IMR-90 (cell line): Measurements from ENCODE around the gene HIPK3. TPM values are rescaled to one million over a fixed set of nuclear protein-coding genes. Genes with fewer than 3 reads are reported as not detected.
A peak's percentile ranks its signal among the peaks of the same experiment; 100 is the strongest.

Source experiments
- ATAC-seq: fragments of 200-7000 bp; cut with Tn5 transposase; 2 replicates; pipeline ENCODE4 v1.9.1; 2020; ENCODE audit warnings: low read depth, mild to moderate bottlenecking, moderate library complexity
- BruUV-seq: library from RNA; stranded (reverse); fragments of 400-500 nt; replicated peaks from 2 replicates; lab custom pipeline; 2021; lab: Mats Ljungman, UMichigan
- CTCF ChIA-PET: fragments of 300-600 bp; formaldehyde crosslinking; extraction: SDS; loops from one replicate; lab custom pipeline; 2021; ENCODE audit warnings: antibody characterized with exemption; lab: Yijun Ruan, JAX
- POLR2A ChIA-PET: fragments of 300-600 bp; sonication (Branson Sonifier 250); formaldehyde crosslinking; loops from one replicate; lab custom pipeline; 2022; ENCODE audit warnings: antibody characterized with exemption; ENCODE audit not compliant: unreplicated experiment; lab: Charles Lee
- DNase-seq: peaks from one replicate; pipeline ENCODE4 v3.0.0; 2013
- H2AFZ ChIP-seq: replicated peaks from 2 replicates; pipeline ENCODE3; 2013; ENCODE audit warnings: low read length, mild to moderate bottlenecking; ENCODE audit not compliant: poor library complexity
- H2AK5ac ChIP-seq: 2 replicates; pipeline ENCODE4 v1.6.1; 2013; ENCODE audit warnings: low read depth, low read length, inconsistent platforms
- H2AK9ac ChIP-seq: replicated peaks from 2 replicates; pipeline ENCODE3; 2013; ENCODE audit warnings: mild to moderate bottlenecking, low read depth, low read length, moderate library complexity; ENCODE audit not compliant: poor library complexity
- H2BK120ac ChIP-seq: 2 replicates; pipeline ENCODE4 v1.6.1; 2013; ENCODE audit warnings: low read depth, low read length, inconsistent platforms
- H2BK15ac ChIP-seq: 3 replicates; pipeline ENCODE4 v1.6.1; 2013; ENCODE audit warnings: low read depth, low read length, inconsistent platforms
- H2BK20ac ChIP-seq: 2 replicates; pipeline ENCODE4 v1.6.1; 2013; ENCODE audit warnings: low read depth, mild to moderate bottlenecking, inconsistent platforms, low read length, moderate library complexity
- H2BK5ac ChIP-seq: 2 replicates; pipeline ENCODE4 v1.6.1; 2013; ENCODE audit warnings: mild to moderate bottlenecking, low read depth, low read length, inconsistent platforms; ENCODE audit not compliant: poor library complexity, severe bottlenecking
- H3K14ac ChIP-seq: replicated peaks from 2 replicates; pipeline ENCODE4 v1.6.1; 2013; ENCODE audit warnings: low read depth, low read length, inconsistent platforms
- H3K18ac ChIP-seq: 2 replicates; pipeline ENCODE4 v1.6.1; 2013; ENCODE audit warnings: low read depth, low read length, control low read depth
- H3K23ac ChIP-seq: 2 replicates; pipeline ENCODE4 v1.6.1; 2013; ENCODE audit warnings: low read depth, low read length, inconsistent platforms
- H3K27ac ChIP-seq: 2 replicates; pipeline ENCODE4 v1.5.1; 2013; ENCODE audit warnings: mild to moderate bottlenecking, control low read depth, low read length; ENCODE audit not compliant: insufficient read depth
- H3K27me3 ChIP-seq: 2 replicates; pipeline ENCODE4 v1.6.1; 2013; ENCODE audit warnings: low read length; ENCODE audit not compliant: control insufficient read depth, insufficient read depth
- H3K36me3 ChIP-seq: 2 replicates; pipeline ENCODE4 v1.6.1; 2013; ENCODE audit warnings: low read length, mixed read lengths; ENCODE audit not compliant: control insufficient read depth, insufficient read depth
- H3K4ac ChIP-seq: 2 replicates; pipeline ENCODE4 v1.6.1; 2013; ENCODE audit warnings: low read depth, low read length, inconsistent platforms
- H3K4me1 ChIP-seq: 2 replicates; pipeline ENCODE4 v1.6.1; 2013; ENCODE audit warnings: low read length, mixed read lengths; ENCODE audit not compliant: control insufficient read depth, insufficient read depth
- H3K4me2 ChIP-seq: 2 replicates; pipeline ENCODE4 v1.6.1; 2013; ENCODE audit warnings: low read depth, mild to moderate bottlenecking, control low read depth, low read length, moderate library complexity
- H3K4me3 ChIP-seq: 2 replicates; pipeline ENCODE4 v1.5.1; 2013; ENCODE audit warnings: low read depth, mild to moderate bottlenecking, control low read depth, low read length, moderate library complexity; ENCODE audit not compliant: insufficient read depth
- H3K56ac ChIP-seq: 2 replicates; pipeline ENCODE4 v1.6.1; 2013; ENCODE audit warnings: low read length, inconsistent platforms; ENCODE audit not compliant: insufficient read depth; ENCODE audit errors: extremely low read depth
- H3K79me1 ChIP-seq, 2 experiments: 2 replicates each; pipeline ENCODE4 v1.6.1; 2013; ENCODE audit warnings: low read length in 2 of 2, inconsistent platforms in 1 of 2, low read depth in 1 of 2
- H3K9ac ChIP-seq: 2 replicates; pipeline ENCODE4 v1.6.1; 2013; ENCODE audit warnings: low read depth, low read length, control low read depth
- H3K9me1 ChIP-seq: 2 replicates; pipeline ENCODE4 v1.6.1; 2013; ENCODE audit warnings: low read length, inconsistent platforms; ENCODE audit not compliant: insufficient read depth
- H3K9me3 ChIP-seq: 2 replicates; pipeline ENCODE4 v1.6.1; 2013; ENCODE audit warnings: low read length; ENCODE audit not compliant: control insufficient read depth, insufficient read depth
- H4K20me1 ChIP-seq: 2 replicates; pipeline ENCODE4 v1.6.1; 2013; ENCODE audit warnings: low read length, inconsistent platforms; ENCODE audit not compliant: insufficient read depth
- H4K5ac ChIP-seq: 2 replicates; pipeline ENCODE4 v1.6.1; 2013; ENCODE audit warnings: mild to moderate bottlenecking, low read depth, low read length, control low read depth
- H4K8ac ChIP-seq, 2 experiments: 2 replicates each; pipeline ENCODE4 v1.6.1; 2013; ENCODE audit warnings: low read depth in 2 of 2, low read length in 2 of 2, control low read depth in 1 of 2, inconsistent platforms in 1 of 2
- H4K91ac ChIP-seq: 2 replicates; pipeline ENCODE4 v1.6.1; 2013; ENCODE audit warnings: low read depth, low read length, inconsistent platforms; ENCODE audit not compliant: insufficient read depth
- BHLHE40 ChIP-seq: fragments of 150-350 bp; IDR thresholded peaks from 2 replicates; pipeline ENCODE4 v1.6.1; 2016; ENCODE audit warnings: mild to moderate bottlenecking, low read depth, low read length
- CEBPB ChIP-seq: IDR thresholded peaks from 2 replicates; pipeline ENCODE4 v1.6.1; 2012; ENCODE audit warnings: low read depth, low read length, improper control_type of control experiment
- CHD1 ChIP-seq: IDR thresholded peaks from 2 replicates; pipeline ENCODE4 v1.6.1; 2012; ENCODE audit warnings: low read depth, low read length, improper control_type of control experiment
- CTCF ChIP-seq: conservative IDR thresholded peaks from 2 replicates; pipeline ENCODE4 v1.5.1; 2012; ENCODE audit warnings: mild to moderate bottlenecking, low read depth, low read length, improper control_type of control experiment
- ELK1 ChIP-seq: fragments of 150-350 bp; IDR thresholded peaks from 2 replicates; pipeline ENCODE4 v1.6.1; 2016; ENCODE audit warnings: low read depth, mild to moderate bottlenecking, low read length, moderate library complexity, borderline replicate concordance
- FOS ChIP-seq: fragments of 150-350 bp; IDR thresholded peaks from 2 replicates; pipeline ENCODE4 v1.6.1; 2016; ENCODE audit warnings: low read depth, low read length
- MAFK ChIP-seq: IDR thresholded peaks from 2 replicates; pipeline ENCODE4 v1.6.1; 2012; ENCODE audit warnings: low read depth, low read length, improper control_type of control experiment
- MAZ ChIP-seq: IDR thresholded peaks from 2 replicates; pipeline ENCODE4 v1.6.1; 2012; ENCODE audit warnings: low read depth, mild to moderate bottlenecking, low read length, improper control_type of control experiment, moderate library complexity, borderline replicate concordance
- MXI1 ChIP-seq: IDR thresholded peaks from 2 replicates; pipeline ENCODE4 v1.6.1; 2012; ENCODE audit warnings: low read depth, mild to moderate bottlenecking, low read length, moderate library complexity, borderline replicate concordance
- NFE2L2 ChIP-seq: fragments of 150-350 bp; IDR thresholded peaks from 2 replicates; pipeline ENCODE4 v1.6.1; 2016; ENCODE audit warnings: low read depth, mild to moderate bottlenecking, low read length
- POLR2A ChIP-seq: IDR thresholded peaks from 2 replicates; pipeline ENCODE4 v1.6.1; 2012; ENCODE audit warnings: mild to moderate bottlenecking, low read depth, low read length
- RAD21 ChIP-seq: IDR thresholded peaks from 2 replicates; pipeline ENCODE4 v1.6.1; 2012; ENCODE audit warnings: low read length, improper control_type of control experiment
- RCOR1 ChIP-seq: IDR thresholded peaks from 2 replicates; pipeline ENCODE4 v1.6.1; 2012; ENCODE audit warnings: mild to moderate bottlenecking, low read length, improper control_type of control experiment; ENCODE audit not compliant: insufficient replicate concordance
- RFX5 ChIP-seq: IDR thresholded peaks from 2 replicates; pipeline ENCODE4 v1.8.0; 2012; ENCODE audit warnings: low read depth, mild to moderate bottlenecking, low read length, moderate library complexity
- SMC3 ChIP-seq: fragments of 150-350 bp; IDR thresholded peaks from 2 replicates; pipeline ENCODE4 v1.6.1; 2016; ENCODE audit warnings: low read depth, mild to moderate bottlenecking, antibody characterized with exemption, low read length, moderate library complexity
- USF2 ChIP-seq: fragments of 150-350 bp; IDR thresholded peaks from 2 replicates; pipeline ENCODE4 v1.6.1; 2017; ENCODE audit warnings: mild to moderate bottlenecking, antibody characterized with exemption, low read length, low read depth
- WGBS, 2 experiments: methylation state at CpG; one replicate each; pipeline versions ENCODE4 v1.1.5 to v1.1.7; 2013; ENCODE audit warnings: missing lambda C conversion rate in 2 of 2; ENCODE audit not compliant: insufficient read length in 1 of 2; ENCODE audit errors: extremely low coverage in 2 of 2; 5-methylcytosine and 5-hydroxymethylcytosine counted together
- dilution Hi-C: fragments of 300-500 bp; cut with HindIII; formaldehyde crosslinking; loops from one replicate; pipeline ENCODE4 v1.14.3; 2018; ENCODE audit warnings: low sequenced_read_pairs; ENCODE audit not compliant: unreplicated experiment
- in situ Hi-C: fragments of 300-500 bp; cut with MboI; formaldehyde crosslinking; loops from 3 replicates; pipeline ENCODE4 v1.14.3; 2019; ENCODE audit warnings: low sequenced_read_pairs, inconsistent platforms, mixed read lengths
- intact Hi-C: fragments of 100-400 bp; cut with micrococcal nuclease; formaldehyde crosslinking; loops from 2 replicates; pipeline ENCODE4 v1.10.0; 2022
- polyA plus RNA-seq, 3 experiments: library from polyadenylated mRNA; depleted of rRNA; stranded (reverse); fragments of >200 nt; gene quantifications; 2 replicates each; pipeline ENCODE4 v1.2.3, GENCODE V29; 2012; ENCODE audit warnings: low replicate concordance in 1 of 3
- total RNA-seq: library from RNA; depleted of rRNA; stranded (reverse); fragments of >200 nt; gene quantifications from 2 replicates; pipeline ENCODE4 v1.2.3, GENCODE V29; 2012

The HIPK3 gene
- total and polyA plus RNA-seq, 2 of the 4 experiments (the other 2 are of a cell fraction), result 8.3 to 103 TPM

GRCh38 chr11:33317662-33318061 lies 60.5 kb downstream of the HIPK3 start:
- Histone ChIP-seq H4K91ac (no peak overlapping the region), H4K5ac (no peak overlapping the region), H3K27me3 (no peaks in the 10 kb centered on the region), H2BK15ac (no peak overlapping the region), H3K56ac (no peak overlapping the region), H2AK9ac (no peak overlapping the region), H2AK5ac (no peak overlapping the region), H3K9me1 (peaks cover 19% of the 10 kb centered on the region), H3K9ac (no peak overlapping the region), H2BK5ac (no peak overlapping the region), H4K20me1 (peaks cover 90% of the 10 kb centered on the region), H3K9me3 (no peaks in the 10 kb centered on the region), H3K4me3 (no peak overlapping the region), H3K23ac (no peak overlapping the region), H2BK20ac (no peak overlapping the region), H3K36me3 (peaks cover 4% of the 10 kb centered on the region), H4K8ac (no peak overlapping the region), H3K4me2 (no peak overlapping the region), H3K14ac (no peak overlapping the region), H3K4me1 (peaks cover 13% of the 10 kb centered on the region), H3K4ac (no peak overlapping the region), H3K18ac (no peak overlapping the region), H3K27ac (no peak overlapping the region), H2AFZ (no peak overlapping the region), H2BK120ac (no peak overlapping the region), H3K79me1 (peaks cover 18 to 79% of the 10 kb centered on the region in 2 experiments)
- ChIA-PET CTCF (no interaction called here), POLR2A (no interaction called here)
- ATAC-seq (no peak), DNase-seq (peak; percentile 56)
- intact Hi-C loops, result no loop called here
- TF ChIP-seq CEBPB (no peak), MAZ (no peak), RCOR1 (no peak), MXI1 (no peak), SMC3 (no peak), ELK1 (no peak), MAFK (no peak), BHLHE40 (no peak), CTCF (no peak), CHD1 (no peak), NFE2L2 (no peak), RAD21 (no peak), POLR2A (no peak), USF2 (no peak), FOS (no peak), RFX5 (no peak)
- dilution Hi-C loops, result no loop called here
- BruUV-seq, result no TSS peak
- in situ Hi-C loops, result no loop called here
- no CpG with 5 or more reads among the region's 1 CpG for WGBS, 2 experiments
